ENCODE results near the gene PDE7B. TPM values are rescaled to one million over a fixed set of nuclear protein-coding genes. Genes with fewer than 3 reads are reported as not detected.

Gene PDE7B
- total and polyA plus RNA-seq, 2 of the 4 experiments (the other 2 are of a cell fraction), result 7.8 to 12.4 TPM

GRCh38 chr6:135883536-135883935, 32.0 kb downstream of the PDE7B start:
- CTCF ChIA-PET, result interaction anchor here (0.6 to 1.5 kb wide), 5 partner anchors 16 to 342 kb away, joined by 3 to 4 read pairs (median 3); no protein-coding TSS in a partner anchor
- no TSS peak for BruUV-seq (replicated peaks)

More at GRCh38 chr6:135883536-135883935, 32.0 kb downstream of the PDE7B start:
- Histone ChIP-seq H3K56ac (ENCODE audit: extremely low read depth, insufficient read depth, low read length) (no peak overlapping the region), H2AK9ac (replicated peaks; ENCODE audit: low read depth, low read length, poor library complexity) (no peak overlapping the region), H3K4me2 (ENCODE audit: low read depth, low read length) (no peak overlapping the region), H3K27ac (ENCODE audit: insufficient read depth, low read length) (peak overlapping the region; percentile 30; the same call in 1 of the 2 replicates), H3K9ac (ENCODE audit: low read depth, low read length) (no peak overlapping the region), H3K36me3 (ENCODE audit: control insufficient read depth, insufficient read depth, low read length) (no peaks in the 10 kb centered on the region; the same call in 1 of the 2 replicates), H3K4me1 (ENCODE audit: control insufficient read depth, insufficient read depth, low read length) (peaks cover 16% of the 10 kb centered on the region), H3K4ac (ENCODE audit: low read depth, low read length) (peak overlapping the region; percentile 39), H2BK20ac (ENCODE audit: low read depth, low read length) (peak overlapping the region; percentile 62; the same call in 1 of the 2 replicates), H2AFZ (replicated peaks; ENCODE audit: low read length, poor library complexity) (no peak overlapping the region), H3K23ac (ENCODE audit: low read depth, low read length) (peak overlapping the region; percentile 69), H3K18ac (ENCODE audit: low read depth, low read length) (peak overlapping the region; percentile 36; the same call in 1 of the 2 replicates), H3K4me3 (ENCODE audit: insufficient read depth, low read depth, low read length) (no peak overlapping the region), H3K79me1 (ENCODE audit: low read depth in 1 of 2, low read length in 2 of 2) (peaks cover 29 to 45% of the 10 kb centered on the region in 2 experiments), H2AK5ac (ENCODE audit: low read depth, low read length) (0 out of 2 replicates have a peak overlapping the region, but pooled peaks have one; percentile 3), H3K9me1 (ENCODE audit: insufficient read depth, low read length) (peaks cover 2% of the 10 kb centered on the region; the same call in 1 of the 2 replicates), H2BK5ac (ENCODE audit: low read depth, low read length, poor library complexity, severe bottlenecking) (peak overlapping the region; percentile 20), H4K20me1 (ENCODE audit: insufficient read depth, low read length) (no peaks in the 10 kb centered on the region), H3K9me3 (ENCODE audit: control insufficient read depth, insufficient read depth, low read length) (no peaks in the 10 kb centered on the region), H4K5ac (ENCODE audit: low read depth, low read length) (peak overlapping the region; percentile 70), H2BK15ac (ENCODE audit: low read depth, low read length) (peak overlapping the region; percentile 51; the same call in 2 of the 3 replicates), H3K27me3 (ENCODE audit: control insufficient read depth, insufficient read depth, low read length) (no peaks in the 10 kb centered on the region), H4K8ac (ENCODE audit: low read depth in 2 of 2, low read length in 2 of 2) (peak overlapping the region in 1 of 2 experiments; percentile 56; a peak in 1 of 4 replicates), H4K91ac (ENCODE audit: insufficient read depth, low read depth, low read length) (peak overlapping the region; percentile 24), H3K14ac (replicated peaks; ENCODE audit: low read depth, low read length) (peak overlapping the region; percentile 34), H2BK120ac (ENCODE audit: low read depth, low read length) (peak overlapping the region; percentile 55)
- TF ChIP-seq CHD1 (IDR thresholded peaks at IDR 0.05; ENCODE audit: low read depth, low read length) (no peak), RFX5 (IDR thresholded peaks at IDR 0.05; ENCODE audit: low read depth, low read length) (no peak)
- intact Hi-C loops (cut with micrococcal nuclease), result no loop called here
- POLR2A ChIA-PET (ENCODE audit: unreplicated experiment), result no interaction called here
- DNase-seq, result no peak
- 100% methylated on average over 1 of the region's 2 CpGs; no CpG with 5 or more reads in 1 of the 2 experiments for WGBS, 2 experiments (ENCODE audit: extremely low coverage in 2 of 2, insufficient read length in 1 of 2)
- dilution Hi-C loops (cut with HindIII; ENCODE audit: low sequenced_read_pairs, unreplicated experiment), result no loop called here
- in situ Hi-C loops (cut with MboI; ENCODE audit: low sequenced_read_pairs), result no loop called here
- no peak for ATAC-seq (ENCODE audit: low read depth)
